ENCODE results near the gene KLHL28. TPM values are rescaled to one million over a fixed set of nuclear protein-coding genes. Genes with fewer than 3 reads are reported as not detected.

KLHL28 gene
- polyA plus RNA-seq, 3 donors: 4.1 to 16.8 (median 16.4) TPM

DNA sequence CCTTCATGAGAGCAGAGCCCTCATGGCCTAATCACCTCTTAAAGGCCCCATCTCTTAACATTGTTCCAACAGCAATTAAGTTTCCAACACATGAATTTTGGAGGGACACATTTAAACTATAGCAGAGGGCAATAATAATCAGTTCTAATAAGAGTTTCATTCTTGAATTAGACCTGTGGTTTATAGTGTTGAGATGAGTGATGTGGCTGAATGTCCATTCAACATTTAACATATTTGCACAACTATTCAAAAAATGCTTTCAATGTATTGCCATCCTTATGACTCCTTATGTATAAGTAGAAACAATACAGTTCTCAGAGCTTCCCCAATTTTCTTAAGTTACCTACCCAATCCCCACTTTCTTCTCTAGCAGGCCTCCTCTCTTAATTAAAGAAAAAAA, 21.5 kb downstream of the KLHL28 start:
- Mint-ChIP-seq H3K4me1 (no peaks in the 10 kb centered on the region), H3K4me3 (no peak overlapping the region), H3K27ac (peak overlapping the region in 1 of 7 donors; percentile 23), H3K9me3 (peaks cover 4 to 22% (median 7%) of the 10 kb centered on the region in 7 donors), H3K27me3 (ENCODE audit: low read depth in 3 of 3) (no peaks in the 10 kb centered on the region), H3K36me3 (peaks cover 66 to 72% of the 10 kb centered on the region in 2 donors)
- TF ChIP-seq, protein P1, sequence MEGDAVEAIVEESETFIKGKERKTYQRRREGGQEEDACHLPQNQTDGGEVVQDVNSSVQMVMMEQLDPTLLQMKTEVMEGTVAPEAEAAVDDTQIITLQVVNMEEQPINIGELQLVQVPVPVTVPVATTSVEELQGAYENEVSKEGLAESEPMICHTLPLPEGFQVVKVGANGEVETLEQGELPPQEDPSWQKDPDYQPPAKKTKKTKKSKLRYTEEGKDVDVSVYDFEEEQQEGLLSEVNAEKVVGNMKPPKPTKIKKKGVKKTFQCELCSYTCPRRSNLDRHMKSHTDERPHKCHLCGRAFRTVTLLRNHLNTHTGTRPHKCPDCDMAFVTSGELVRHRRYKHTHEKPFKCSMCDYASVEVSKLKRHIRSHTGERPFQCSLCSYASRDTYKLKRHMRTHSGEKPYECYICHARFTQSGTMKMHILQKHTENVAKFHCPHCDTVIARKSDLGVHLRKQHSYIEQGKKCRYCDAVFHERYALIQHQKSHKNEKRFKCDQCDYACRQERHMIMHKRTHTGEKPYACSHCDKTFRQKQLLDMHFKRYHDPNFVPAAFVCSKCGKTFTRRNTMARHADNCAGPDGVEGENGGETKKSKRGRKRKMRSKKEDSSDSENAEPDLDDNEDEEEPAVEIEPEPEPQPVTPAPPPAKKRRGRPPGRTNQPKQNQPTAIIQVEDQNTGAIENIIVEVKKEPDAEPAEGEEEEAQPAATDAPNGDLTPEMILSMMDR (IDR thresholded peaks at IDR 0.05): no peak
- Histone ChIP-seq H3K4me3 (replicated peaks in 1 of 3; ENCODE audit: low read depth in 2 of 3, low read length in 3 of 3) (no peak overlapping the region), H3K9ac (ENCODE audit: insufficient read depth, low read length, poor library complexity, severe bottlenecking) (no peak overlapping the region), H3K4me1 (ENCODE audit: control insufficient read depth in 1 of 2, insufficient read depth in 2 of 2, low read length in 2 of 2) (no peaks in the 10 kb centered on the region), H3K27ac (ENCODE audit: low read depth in 1 of 2, low read length in 2 of 2) (no peak overlapping the region), H4K20me1 (ENCODE audit: insufficient read depth, low read length) (no peaks in the 10 kb centered on the region), H3K79me2 (ENCODE audit: insufficient read depth, low read length) (no peaks in the 10 kb centered on the region), H3K9me3 (replicated peaks in 1 of 2; ENCODE audit: control insufficient read depth in 1 of 2, insufficient read depth in 1 of 2, low read length in 2 of 2) (peaks cover 0 to 7% of the 10 kb centered on the region in 2 donors), H3K4me2 (replicated peaks; ENCODE audit: extremely low read depth, low read length, poor library complexity, severe bottlenecking) (no peak overlapping the region), H2AFZ (ENCODE audit: insufficient read depth, low read depth, low read length, poor library complexity, severe bottlenecking) (no peak overlapping the region), H3K27me3 (ENCODE audit: control insufficient read depth in 2 of 2, insufficient read depth in 2 of 2, low read length in 2 of 2) (no peaks in the 10 kb centered on the region), H3K36me3 (replicated peaks in 1 of 2; ENCODE audit: control insufficient read depth in 1 of 2, insufficient read depth in 2 of 2, low read length in 2 of 2) (peaks cover 37 to 68% of the 10 kb centered on the region in 2 donors)
- DNase-seq: no peak
- intact Hi-C loops (cut with micrococcal nuclease): no loop called here

DNA sequence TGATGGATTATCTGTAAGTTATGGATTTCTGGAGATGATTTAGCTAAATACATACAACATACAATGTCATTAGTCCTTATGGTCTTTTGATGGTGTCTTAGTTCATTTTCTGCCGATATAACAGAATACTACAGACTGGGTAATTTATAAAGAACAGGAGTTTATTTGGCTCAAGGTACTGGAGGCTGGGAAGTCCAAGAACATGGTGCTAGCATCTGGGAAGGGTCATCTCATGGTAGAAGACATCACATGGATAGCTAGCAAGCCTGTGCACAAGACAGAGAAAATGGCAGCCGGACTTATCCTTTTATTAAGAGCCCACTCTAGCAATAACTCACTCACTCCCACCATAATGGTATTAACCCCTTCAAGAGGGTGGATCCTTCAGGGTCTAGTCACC, 24.2 kb downstream of the KLHL28 start:
- no peak overlapping the region for H3K27ac Mint-ChIP-seq
- no peaks in the 10 kb centered on the region for H3K4me1 Mint-ChIP-seq
- intact Hi-C loops (cut with micrococcal nuclease): no loop called here
- WGBS (ENCODE audit: insufficient coverage): 100% methylated on average over 1 of the region's 2 CpGs
- peaks cover 25 to 59% of the 10 kb centered on the region in 2 donors for H3K36me3 ChIP-seq (replicated peaks in 1 of 2; ENCODE audit: control insufficient read depth in 1 of 2, insufficient read depth in 2 of 2, low read length in 2 of 2)
- no peak for DNase-seq
- H3K9ac ChIP-seq (ENCODE audit: insufficient read depth, low read length, poor library complexity, severe bottlenecking): no peak overlapping the region
- peaks cover 61 to 62% of the 10 kb centered on the region in 2 donors for H3K36me3 Mint-ChIP-seq
- no peaks in the 10 kb centered on the region for H3K27me3 Mint-ChIP-seq (ENCODE audit: low read depth in 3 of 3)
- no peak overlapping the region for H2AFZ ChIP-seq (ENCODE audit: insufficient read depth, low read depth, low read length, poor library complexity, severe bottlenecking)
- no peak overlapping the region for H3K4me3 ChIP-seq (replicated peaks in 1 of 3; ENCODE audit: low read depth in 2 of 3, low read length in 3 of 3)
- no peaks in the 10 kb centered on the region for H3K4me1 ChIP-seq (ENCODE audit: control insufficient read depth in 1 of 2, insufficient read depth in 2 of 2, low read length in 2 of 2)
- H3K4me3 Mint-ChIP-seq: no peak overlapping the region
- H3K27ac ChIP-seq (ENCODE audit: low read depth in 1 of 2, low read length in 2 of 2): no peak overlapping the region
- TF ChIP-seq, protein P1 (IDR thresholded peaks at IDR 0.05): no peak
- no peaks in the 10 kb centered on the region for H3K27me3 ChIP-seq (ENCODE audit: control insufficient read depth in 2 of 2, insufficient read depth in 2 of 2, low read length in 2 of 2)
- no peak overlapping the region for H3K4me2 ChIP-seq (replicated peaks; ENCODE audit: extremely low read depth, low read length, poor library complexity, severe bottlenecking)
- H3K9me3 Mint-ChIP-seq: peaks cover 4 to 22% (median 7%) of the 10 kb centered on the region in 7 donors
- no peaks in the 10 kb centered on the region for H4K20me1 ChIP-seq (ENCODE audit: insufficient read depth, low read length)
- no peaks in the 10 kb centered on the region for H3K79me2 ChIP-seq (ENCODE audit: insufficient read depth, low read length)
- H3K9me3 ChIP-seq (replicated peaks in 1 of 2; ENCODE audit: control insufficient read depth in 1 of 2, insufficient read depth in 1 of 2, low read length in 2 of 2): peaks cover 0 to 7% of the 10 kb centered on the region in 2 donors

Data from CD14-positive monocyte (primary cell).